Measurements from ENCODE around the gene SNAI3. TPM values are rescaled to one million over a fixed set of nuclear protein-coding genes. Genes with fewer than 3 reads are reported as not detected.

Gene SNAI3
- total RNA-seq, 2 experiments from 2014 or later: 5.2 to 5.3 TPM

DNA sequence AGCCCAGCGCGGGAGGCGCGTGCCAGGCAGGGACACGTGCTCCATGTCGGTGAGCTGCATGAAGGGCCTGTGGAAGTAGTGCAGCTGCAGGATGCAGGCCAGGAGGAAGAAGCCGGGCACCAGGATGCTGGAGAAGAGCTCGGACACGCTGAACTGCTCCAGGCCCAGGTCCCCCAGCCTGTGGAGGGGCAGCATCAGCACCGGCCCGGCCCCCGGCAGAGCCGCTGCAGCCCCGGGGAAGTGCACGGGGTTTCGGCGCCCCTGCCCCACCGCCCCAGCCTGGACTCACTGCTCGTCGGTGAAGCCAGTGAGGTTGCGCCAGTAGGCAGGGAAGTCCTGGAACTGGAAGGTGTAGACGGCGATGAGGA is 48.0 kb upstream of the SNAI3 start:
- ATAC-seq (no peak), DNase-seq (no peak)
- no peaks in the 10 kb centered on the region for H3K27me3 Mint-ChIP-seq
- CTCF ChIA-PET: interaction anchor here (5.4 kb wide), 1 partner anchor 11 kb away, joined by 40 read pairs; no protein-coding TSS in a partner anchor
- no peaks in the 10 kb centered on the region for H3K9me3 Mint-ChIP-seq
- no peaks in the 10 kb centered on the region for H3K4me1 Mint-ChIP-seq (ENCODE audit: low read depth)
- TF ChIP-seq, protein P1, sequence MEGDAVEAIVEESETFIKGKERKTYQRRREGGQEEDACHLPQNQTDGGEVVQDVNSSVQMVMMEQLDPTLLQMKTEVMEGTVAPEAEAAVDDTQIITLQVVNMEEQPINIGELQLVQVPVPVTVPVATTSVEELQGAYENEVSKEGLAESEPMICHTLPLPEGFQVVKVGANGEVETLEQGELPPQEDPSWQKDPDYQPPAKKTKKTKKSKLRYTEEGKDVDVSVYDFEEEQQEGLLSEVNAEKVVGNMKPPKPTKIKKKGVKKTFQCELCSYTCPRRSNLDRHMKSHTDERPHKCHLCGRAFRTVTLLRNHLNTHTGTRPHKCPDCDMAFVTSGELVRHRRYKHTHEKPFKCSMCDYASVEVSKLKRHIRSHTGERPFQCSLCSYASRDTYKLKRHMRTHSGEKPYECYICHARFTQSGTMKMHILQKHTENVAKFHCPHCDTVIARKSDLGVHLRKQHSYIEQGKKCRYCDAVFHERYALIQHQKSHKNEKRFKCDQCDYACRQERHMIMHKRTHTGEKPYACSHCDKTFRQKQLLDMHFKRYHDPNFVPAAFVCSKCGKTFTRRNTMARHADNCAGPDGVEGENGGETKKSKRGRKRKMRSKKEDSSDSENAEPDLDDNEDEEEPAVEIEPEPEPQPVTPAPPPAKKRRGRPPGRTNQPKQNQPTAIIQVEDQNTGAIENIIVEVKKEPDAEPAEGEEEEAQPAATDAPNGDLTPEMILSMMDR (IDR thresholded peaks at IDR 0.05): no peak
- H3K4me3 Mint-ChIP-seq: no peak overlapping the region
- no peak overlapping the region for H3K27ac Mint-ChIP-seq
- intact Hi-C loops (cut with micrococcal nuclease): no loop called here
- POLR2A ChIA-PET: interaction anchor here (1.7 kb wide), 1 partner anchor 76 kb away, joined by 7 read pairs; no protein-coding TSS in a partner anchor
- peaks cover 9% of the 10 kb centered on the region for H3K36me3 Mint-ChIP-seq (ENCODE audit: low read depth)

GRCh38 chr16:88733630-88734360 is 47.5 kb upstream of the SNAI3 start:
- Mint-ChIP-seq H3K36me3 (ENCODE audit: low read depth) (peaks cover 9% of the 10 kb centered on the region), H3K27me3 (no peaks in the 10 kb centered on the region), H3K27ac (no peak overlapping the region), H3K4me1 (ENCODE audit: low read depth) (no peaks in the 10 kb centered on the region), H3K4me3 (no peak overlapping the region), H3K9me3 (no peaks in the 10 kb centered on the region)
- ChIA-PET POLR2A (interaction anchor here (1.7 kb wide), 1 partner anchor 76 kb away, joined by 7 read pairs; no protein-coding TSS in a partner anchor), CTCF (interaction anchor here (0.7 to 5.4 kb wide), 2 partner anchors 12 to 13 kb away, joined by 3 to 40 read pairs; no protein-coding TSS in a partner anchor)
- TF ChIP-seq, protein P1 (IDR thresholded peaks at IDR 0.05): no peak
- ATAC-seq (no peak), DNase-seq (no peak)
- intact Hi-C loops (cut with micrococcal nuclease): no loop called here

DNA sequence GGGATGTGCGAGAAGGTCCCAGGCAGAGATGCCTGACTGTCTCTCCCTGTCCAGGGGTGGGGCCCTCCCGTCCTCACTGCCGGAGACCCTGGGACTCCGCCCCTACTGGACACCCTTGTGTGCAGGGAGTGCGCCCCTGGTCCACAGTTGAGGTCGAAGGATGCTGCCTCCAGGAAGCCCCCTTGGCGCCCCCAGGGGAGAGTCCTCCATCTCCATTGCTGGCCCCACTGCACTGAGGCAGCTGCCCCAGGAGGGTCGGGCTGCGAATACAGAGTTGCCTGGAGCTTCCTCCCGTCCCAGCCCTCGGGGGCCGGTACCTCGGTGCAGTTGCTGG is 46.6 kb upstream of the SNAI3 start:
- Mint-ChIP-seq H3K36me3 (ENCODE audit: low read depth) (peaks cover 9% of the 10 kb centered on the region), H3K9me3 (no peaks in the 10 kb centered on the region), H3K27ac (no peak overlapping the region), H3K27me3 (no peaks in the 10 kb centered on the region), H3K4me3 (no peak overlapping the region), H3K4me1 (ENCODE audit: low read depth) (no peaks in the 10 kb centered on the region)
- ATAC-seq (no peak), DNase-seq (no peak)
- intact Hi-C loops (cut with micrococcal nuclease): no loop called here
- TF ChIP-seq, protein P1 (IDR thresholded peaks at IDR 0.05): no peak
- ChIA-PET POLR2A (no interaction called here), CTCF (interaction anchor here (5.4 kb wide), 1 partner anchor 12 kb away, joined by 40 read pairs; no protein-coding TSS in a partner anchor)

GRCh38 chr16:88732172-88732960 is 46.1 kb upstream of the SNAI3 start:
- DNase-seq (no peak), ATAC-seq (no peak)
- ChIA-PET CTCF (interaction anchor here (5.4 kb wide), 1 partner anchor 13 kb away, joined by 40 read pairs; no protein-coding TSS in a partner anchor), POLR2A (no interaction called here)
- intact Hi-C loops (cut with micrococcal nuclease): no loop called here
- Mint-ChIP-seq H3K36me3 (ENCODE audit: low read depth) (peaks cover 9% of the 10 kb centered on the region), H3K27ac (no peak overlapping the region), H3K4me3 (no peak overlapping the region), H3K27me3 (no peaks in the 10 kb centered on the region), H3K4me1 (ENCODE audit: low read depth) (no peaks in the 10 kb centered on the region), H3K9me3 (no peaks in the 10 kb centered on the region)
- TF ChIP-seq, protein P1 (IDR thresholded peaks at IDR 0.05): no peak

DNA sequence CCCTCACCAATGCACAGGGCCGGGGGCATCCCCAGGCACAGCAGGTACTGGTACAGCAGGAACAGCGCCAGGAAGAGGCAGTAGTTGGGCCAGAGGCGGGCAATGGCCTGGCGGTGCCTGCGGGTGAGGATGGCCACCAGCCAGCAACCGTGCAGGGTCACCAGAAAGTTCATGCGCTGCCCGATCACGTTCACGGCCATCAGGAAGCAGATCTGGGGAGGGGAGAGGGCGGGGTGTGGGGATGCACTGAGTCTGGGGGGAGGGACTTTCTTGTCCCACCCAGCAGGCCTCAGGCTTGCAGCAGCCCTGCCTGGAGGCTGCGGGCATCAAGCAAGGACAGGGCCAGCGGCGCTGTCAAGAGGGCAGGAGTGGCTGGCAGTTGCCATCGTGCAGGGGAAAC is 45.4 kb upstream of the SNAI3 start:
- H3K27ac Mint-ChIP-seq: no peak overlapping the region
- no peaks in the 10 kb centered on the region for H3K27me3 Mint-ChIP-seq
- CTCF ChIA-PET: no interaction called here
- H3K36me3 Mint-ChIP-seq (ENCODE audit: low read depth): peaks cover 9% of the 10 kb centered on the region
- TF ChIP-seq, protein P1 (IDR thresholded peaks at IDR 0.05): no peak
- no peaks in the 10 kb centered on the region for H3K9me3 Mint-ChIP-seq
- H3K4me3 Mint-ChIP-seq: no peak overlapping the region
- ATAC-seq: no peak
- POLR2A ChIA-PET: no interaction called here
- no peaks in the 10 kb centered on the region for H3K4me1 Mint-ChIP-seq (ENCODE audit: low read depth)
- DNase-seq: no peak
- intact Hi-C loops (cut with micrococcal nuclease): no loop called here

Measured in activated CD8-positive, alpha-beta T cell treated with anti-CD3 and anti-CD28 coated beads for 36 hours (primary cell).